OCI-LY1 (cell line): ENCODE measurements around the gene FFAR1.

Experiments used
- CTCF ChIP-seq: fragments of 200-600 bp; sonication (generic), shearing (Covaris generic); IDR thresholded peaks from 2 replicates; pipeline ENCODE4 v1.5.1; 2017; ENCODE audit warnings: mild to moderate bottlenecking, antibody characterized with exemption, low read length, moderate library complexity, mixed read lengths
- EZH2 ChIP-seq: fragments of 200-600 bp; sonication (generic), shearing (Covaris generic); IDR thresholded peaks from 2 replicates; pipeline ENCODE4 v1.8.0; 2017; ENCODE audit warnings: borderline replicate concordance, mixed run types, mild to moderate bottlenecking, antibody characterized with exemption, low read length, moderate library complexity, mixed read lengths

- no peak for TF ChIP-seq CTCF
- no peak for TF ChIP-seq EZH2
Observed at GRCh38 chr19:35318679-35319448, 28.8 kb upstream of the FFAR1 start.
